GM13977 (cell line): Measurements from ENCODE around the gene SMPD4.
"Not testable (repeated sequence)": the region's sequence is repeated elsewhere in the genome, so short reads cannot be mapped to it uniquely, and the experiment has no call there.

ENCODE experiments used
- DNase-seq: peaks from one replicate; pipeline ENCODE4 v3.0.0; 2012; ENCODE audit warnings: low spot score
- CTCF ChIP-seq: IDR thresholded peaks from 2 replicates; pipeline ENCODE4 v1.5.1; 2012; ENCODE audit warnings: mild to moderate bottlenecking, control low read depth; ENCODE audit not compliant: insufficient read depth; ENCODE audit errors: extremely low read depth, missing control alignments
- in situ Hi-C: fragments of 300-500 bp; cut with MboI; formaldehyde crosslinking; loops from one replicate; pipeline ENCODE4 v1.12.0; 2022; ENCODE audit warnings: low sequenced_read_pairs, low pct_unique_long_range_greater_than_20kb, mixed read lengths, inconsistent platforms; ENCODE audit not compliant: unreplicated experiment

Gene SMPD4

GRCh38 chr2:130152816-130153595 is 28.4 kb downstream of the SMPD4 start:
- no peak for TF ChIP-seq CTCF
- in situ Hi-C loops = loop anchor here (25.0 kb wide), 1 partner anchor 159 kb away; no protein-coding TSS in a partner anchor
- no peak for DNase-seq

GRCh38 chr2:130152136-130152815 is 29.1 kb downstream of the SMPD4 start:
- in situ Hi-C loops = loop anchor here (25.0 kb wide), 1 partner anchor 160 kb away; no protein-coding TSS in a partner anchor
- not testable (repeated sequence) for DNase-seq

- in situ Hi-C loops = loop anchor here (25.0 kb wide), 1 partner anchor 161 kb away; no protein-coding TSS in a partner anchor
- DNase-seq = not testable (repeated sequence)
Observed at GRCh38 chr2:130151145-130151512, 30.3 kb downstream of the SMPD4 start.

GRCh38 chr2:130150181-130151144 is 30.9 kb downstream of the SMPD4 start:
- no peak for DNase-seq
- in situ Hi-C loops = loop anchor here (25.0 kb wide), 1 partner anchor 162 kb away; no protein-coding TSS in a partner anchor
- no peak for TF ChIP-seq CTCF

- DNase-seq, in situ Hi-C loops: not testable (repeated sequence)
Observed at GRCh38 chr2:130148515-130148914, 32.9 kb downstream of the SMPD4 start.

- in situ Hi-C loops, DNase-seq: not testable (repeated sequence)
Observed at GRCh38 chr2:130145006-130145414, 36.4 kb downstream of the SMPD4 start, which contains the start of gene CCDC74B. TSS of gene CCDC74B (minus strand) at chr2:130145112. CDS start at chr2:130144996, 116 bp downstream.

GRCh38 chr2:130143266-130144039 is 37.9 kb downstream of the SMPD4 start:
- in situ Hi-C loops, DNase-seq: not testable (repeated sequence)

GRCh38 chr2:130142396-130143265 is 38.8 kb downstream of the SMPD4 start:
- DNase-seq, in situ Hi-C loops: not testable (repeated sequence)

GRCh38 chr2:130141645-130142370 is 39.6 kb downstream of the SMPD4 start:
- in situ Hi-C loops, DNase-seq: not testable (repeated sequence)

GRCh38 chr2:130141002-130141401 is 40.4 kb downstream of the SMPD4 start:
- DNase-seq, in situ Hi-C loops: not testable (repeated sequence)

- DNase-seq, in situ Hi-C loops: not testable (repeated sequence)
Observed at GRCh38 chr2:130140516-130140915, 40.9 kb downstream of the SMPD4 start.

- in situ Hi-C loops, DNase-seq: not testable (repeated sequence)
Observed at GRCh38 chr2:130139331-130140280, 41.8 kb downstream of the SMPD4 start.
